Adipose tissue (tissue), 3 donors: ENCODE data around the gene CELF2. TPM values are rescaled to one million over a fixed set of nuclear protein-coding genes. Genes with fewer than 3 reads are reported as not detected.
"Not testable (repeated sequence)": the region's sequence is repeated elsewhere in the genome, so short reads cannot be mapped to it uniquely, and the experiment has no call there.

ENCODE experiments used
- H3K27ac ChIP-seq: one replicate; pipeline ENCODE4 v1.5.1; 2013; ENCODE audit warnings: low read depth, low read length
- WGBS, 3 donors: extraction: QIAGEN DNeasy Blood & Tissue Kit; methylation state at CpG; one replicate each; pipeline ENCODE4 v1.1.7; 2013; 5-methylcytosine and 5-hydroxymethylcytosine counted together
- polyA plus RNA-seq, 3 donors: library from polyadenylated mRNA; stranded (reverse); fragments of 200-250 nt; gene quantifications; one replicate each; pipeline ENCODE4 v1.2.3, GENCODE V29; 2013
- donor health status: healthy with polysubstance abuse.
- donor health status: Bipolar disorder and iron deficiency.
- donor health status: healthy.

Gene CELF2
- polyA plus RNA-seq, 3 donors: 3.5 to 26.7 (median 26.0) TPM

- WGBS, 3 donors: 94 to 96% (median 96%) methylated on average over 30 of the region's 30 CpGs
- H3K27ac ChIP-seq: no peak overlapping the region
Observed at GRCh38 chr10:11344081-11344480, 326.4 kb downstream of the CELF2 start.

- 76 to 86% (median 79%) methylated on average over 27 to 28 of the region's 28 CpGs for WGBS, 3 donors
- no peak overlapping the region for H3K27ac ChIP-seq
Observed at GRCh38 chr10:11344550-11344949, 326.9 kb downstream of the CELF2 start.

GRCh38 chr10:11345224-11346054 is 327.8 kb downstream of the CELF2 start:
- WGBS, 3 donors: 43 to 45% (median 43%) methylated on average over 10 of the region's 10 CpGs
- H3K27ac ChIP-seq: no peak overlapping the region

- 89 to 95% (median 93%) methylated on average over 5 of the region's 5 CpGs for WGBS, 3 donors
- not testable (repeated sequence) for H3K27ac ChIP-seq
Observed at GRCh38 chr10:11347580-11347979, 329.9 kb downstream of the CELF2 start.

GRCh38 chr10:11351801-11352200 is 334.1 kb downstream of the CELF2 start:
- WGBS, 3 donors: 82 to 99% (median 97%) methylated on average over 9 of the region's 9 CpGs
- no peak overlapping the region for H3K27ac ChIP-seq

GRCh38 chr10:11353006-11353896 is 335.6 kb downstream of the CELF2 start:
- H3K27ac ChIP-seq: no peak overlapping the region
- 76 to 88% (median 87%) methylated on average over 12 of the region's 12 CpGs for WGBS, 3 donors

GRCh38 chr10:11354823-11355222 is 337.2 kb downstream of the CELF2 start:
- no peak overlapping the region for H3K27ac ChIP-seq
- WGBS, 3 donors: 85 to 98% (median 95%) methylated on average over 5 of the region's 5 CpGs

GRCh38 chr10:11355592-11355991 is 337.9 kb downstream of the CELF2 start:
- WGBS, 3 donors: 55 to 68% (median 66%) methylated on average over 7 of the region's 7 CpGs
- no peak overlapping the region for H3K27ac ChIP-seq

GRCh38 chr10:11357439-11357838 is 339.8 kb downstream of the CELF2 start:
- H3K27ac ChIP-seq: no peak overlapping the region
- WGBS, 3 donors: 62 to 73% (median 65%) methylated on average over 3 of the region's 3 CpGs

GRCh38 chr10:11358011-11358410 is 340.3 kb downstream of the CELF2 start:
- WGBS, 3 donors: 24 to 68% (median 32%) methylated on average over 3 of the region's 3 CpGs
- H3K27ac ChIP-seq: no peak overlapping the region

- 59 to 78% (median 75%) methylated on average over 4 of the region's 4 CpGs for WGBS, 3 donors
Observed at GRCh38 chr10:11358923-11359575, 341.4 kb downstream of the CELF2 start.

GRCh38 chr10:11359869-11360268 is 342.2 kb downstream of the CELF2 start:
- 85 to 95% (median 95%) methylated on average over 3 of the region's 3 CpGs for WGBS, 3 donors

More at GRCh38 chr10:11358923-11359575, 341.4 kb downstream of the CELF2 start:
- no peak overlapping the region for H3K27ac ChIP-seq

GRCh38 chr10:11363497-11363896 is 345.8 kb downstream of the CELF2 start:
- WGBS, 3 donors: 74 to 92% (median 91%) methylated on average over 7 of the region's 7 CpGs

More at GRCh38 chr10:11359869-11360268, 342.2 kb downstream of the CELF2 start:
- no peak overlapping the region for H3K27ac ChIP-seq

GRCh38 chr10:11364241-11364640 is 346.6 kb downstream of the CELF2 start:
- no peak overlapping the region for H3K27ac ChIP-seq
- 63 to 92% (median 79%) methylated on average over 1 of the region's 1 CpG for WGBS, 3 donors

More at GRCh38 chr10:11363497-11363896, 345.8 kb downstream of the CELF2 start:
- H3K27ac ChIP-seq: no peak overlapping the region

GRCh38 chr10:11366889-11367288 is 349.2 kb downstream of the CELF2 start:
- 68 to 85% (median 80%) methylated on average over 4 of the region's 4 CpGs for WGBS, 3 donors

GRCh38 chr10:11367505-11367904 is 349.8 kb downstream of the CELF2 start:
- 91 to 97% (median 95%) methylated on average over 9 of the region's 9 CpGs for WGBS, 3 donors
- no peak overlapping the region for H3K27ac ChIP-seq

More at GRCh38 chr10:11366889-11367288, 349.2 kb downstream of the CELF2 start:
- not testable (repeated sequence) for H3K27ac ChIP-seq

GRCh38 chr10:11373717-11374171 is 356.1 kb downstream of the CELF2 start:
- WGBS, 3 donors: 49 to 83% (median 77%) methylated on average over 11 of the region's 11 CpGs

GRCh38 chr10:11377267-11377666 is 359.6 kb downstream of the CELF2 start:
- WGBS, 3 donors: 80 to 84% (median 83%) methylated on average over 3 of the region's 3 CpGs
- no peak overlapping the region for H3K27ac ChIP-seq

More at GRCh38 chr10:11373717-11374171, 356.1 kb downstream of the CELF2 start:
- H3K27ac ChIP-seq: no peak overlapping the region
